SK-N-MC (cell line): ENCODE measurements around the gene PRIMPOL.
"Not testable (repeated sequence)": the region's sequence is repeated elsewhere in the genome, so short reads cannot be mapped to it uniquely, and the experiment has no call there.

ENCODE experiments used
- DNase-seq: peaks from one replicate; pipeline ENCODE4 v3.0.0-alpha.2; 2011; ENCODE audit warnings: low read depth, low spot score
- H3K27ac ChIP-seq: fragments of 200-600 bp; sonication (generic); 2 replicates; pipeline ENCODE4 v1.5.1; 2016; ENCODE audit warnings: mixed run types
- H3K36me3 ChIP-seq: fragments of 200-600 bp; sonication (generic); 2 replicates; pipeline ENCODE4 v1.6.1; 2017; ENCODE audit warnings: antibody characterized with exemption, low read length, mixed read lengths; ENCODE audit not compliant: insufficient read depth
- H3K4me3 ChIP-seq: fragments of 200-600 bp; sonication (generic); 2 replicates; pipeline ENCODE4 v1.5.1; 2016
- H3K9ac ChIP-seq: fragments of 200-600 bp; sonication (generic); 2 replicates; pipeline ENCODE4 v1.8.0; 2017; ENCODE audit warnings: mixed run types, mixed read lengths; ENCODE audit not compliant: insufficient read length
- H3K9me3 ChIP-seq: fragments of 200-600 bp; sonication (generic); 2 replicates; pipeline ENCODE4 v1.6.1; 2017; ENCODE audit warnings: low read depth, mild to moderate bottlenecking, antibody characterized with exemption, low read length, moderate library complexity, mixed read lengths
- EZH2 ChIP-seq: fragments of 200-600 bp; sonication (generic); IDR thresholded peaks from one replicate; pipeline ENCODE4 v1.6.1; 2017; ENCODE audit warnings: antibody characterized with exemption
- FOXP2 ChIP-seq: optimal IDR thresholded peaks from 2 replicates; pipeline ENCODE3; 2011; ENCODE audit warnings: mild to moderate bottlenecking, moderate library complexity; ENCODE audit not compliant: insufficient read depth; ENCODE audit errors: extremely low read length, control extremely low read depth
- POLR2AphosphoS5 ChIP-seq: IDR thresholded peaks from 2 replicates; pipeline ENCODE4 v1.6.1; 2012; ENCODE audit warnings: mild to moderate bottlenecking, low read depth, low read length, borderline replicate concordance

Gene PRIMPOL

GRCh38 chr4:184645904-184646610 is 3.5 kb upstream of the PRIMPOL start:
- no peak overlapping the region for H3K9ac ChIP-seq
- H3K4me3 ChIP-seq = 0 out of 2 replicates have a peak overlapping the region, but pooled peaks have one; percentile 10
- no peaks in the 10 kb centered on the region for H3K9me3 ChIP-seq
- peak overlapping the region; percentile 28; the same call in 1 of the 2 replicates for H3K27ac ChIP-seq
- no peak for DNase-seq
- peaks cover 6% of the 10 kb centered on the region; the same call in 1 of the 2 replicates for H3K36me3 ChIP-seq
- TF ChIP-seq FOXP2 = no peak
- TF ChIP-seq EZH2 = no peak
- TF ChIP-seq POLR2AphosphoS5 = no peak

- Histone ChIP-seq H3K9me3 (no peaks in the 10 kb centered on the region), H3K4me3 (peak overlapping the region; percentile 96), H3K36me3 (peaks cover 4% of the 10 kb centered on the region; the same call in 1 of the 2 replicates), H3K9ac (peak overlapping the region; percentile 87), H3K27ac (no peak overlapping the region)
- no peak for DNase-seq
- TF ChIP-seq EZH2 (no peak), POLR2AphosphoS5 (no peak), FOXP2 (no peak)
These were observed 2.1 kb upstream of the PRIMPOL start for GRCh38 chr4:184647266-184648053.

- no peak for TF ChIP-seq EZH2
- no peak for TF ChIP-seq FOXP2
- no peak for DNase-seq
- Histone ChIP-seq H3K9me3 (no peaks in the 10 kb centered on the region), H3K9ac (peak overlapping the region; percentile 87), H3K27ac (no peak overlapping the region), H3K4me3 (peak overlapping the region; percentile 96), H3K36me3 (peaks cover 3% of the 10 kb centered on the region; the same call in 1 of the 2 replicates)
These were observed 1.6 kb upstream of the PRIMPOL start for GRCh38 chr4:184648054-184648312.

GRCh38 chr4:184648313-184649025 is 1.1 kb upstream of the PRIMPOL start:
- no peak for TF ChIP-seq EZH2
- TF ChIP-seq POLR2AphosphoS5 = no peak
- no peak for TF ChIP-seq FOXP2
- no peak for DNase-seq
- peaks cover 3% of the 10 kb centered on the region; the same call in 1 of the 2 replicates for H3K36me3 ChIP-seq
- H3K4me3 ChIP-seq = peak overlapping the region; percentile 96
- H3K9me3 ChIP-seq = no peaks in the 10 kb centered on the region
- H3K27ac ChIP-seq = peak overlapping the region; percentile 44; the same call in 1 of the 2 replicates
- peak overlapping the region; percentile 87 for H3K9ac ChIP-seq

GRCh38 chr4:184649971-184650855 is 675 bp downstream of the PRIMPOL start:
- Histone ChIP-seq H3K9ac (peak overlapping the region; percentile 92), H3K4me3 (peak overlapping the region; percentile 96), H3K9me3 (no peaks in the 10 kb centered on the region), H3K36me3 (peaks cover 3% of the 10 kb centered on the region; the same call in 1 of the 2 replicates), H3K27ac (peak overlapping the region; percentile 75)
- TF ChIP-seq POLR2AphosphoS5 (no peak), FOXP2 (no peak), EZH2 (no peak)
- DNase-seq = no peak

- no peak overlapping the region for H3K27ac ChIP-seq
- no peak for DNase-seq
These were observed 2.4 kb downstream of the PRIMPOL start for GRCh38 chr4:184651899-184652298.

GRCh38 chr4:184652681-184653080 is 3.1 kb downstream of the PRIMPOL start:
- H3K4me3 ChIP-seq, H3K27ac ChIP-seq, DNase-seq, H3K36me3 ChIP-seq, H3K9ac ChIP-seq, H3K9me3 ChIP-seq: not testable (repeated sequence)

More at GRCh38 chr4:184651899-184652298, 2.4 kb downstream of the PRIMPOL start:
- Histone ChIP-seq H3K4me3 (no peak overlapping the region), H3K9me3 (no peaks in the 10 kb centered on the region), H3K36me3 (no peaks in the 10 kb centered on the region), H3K9ac (no peak overlapping the region)
- no peak for TF ChIP-seq FOXP2
- TF ChIP-seq POLR2AphosphoS5 = no peak
- no peak for TF ChIP-seq EZH2
